HUES48 (cell line): Measurements from ENCODE around the gene MSL3.

Source experiments
- H3K27ac ChIP-seq: one replicate; pipeline ENCODE4 v1.7.0; 2013; ENCODE audit warnings: low read depth, low read length, inconsistent platforms
- H3K27me3 ChIP-seq: 2 replicates; pipeline ENCODE4 v1.6.1; 2013; ENCODE audit warnings: mild to moderate bottlenecking, low read length; ENCODE audit not compliant: control insufficient read depth, insufficient read depth
- H3K36me3 ChIP-seq: 2 replicates; pipeline ENCODE4 v1.6.1; 2013; ENCODE audit warnings: low read length; ENCODE audit not compliant: control insufficient read depth, insufficient read depth
- H3K4me1 ChIP-seq: 2 replicates; pipeline ENCODE4 v1.6.1; 2013; ENCODE audit warnings: mild to moderate bottlenecking, low read length; ENCODE audit not compliant: control insufficient read depth, insufficient read depth
- H3K4me3 ChIP-seq: 2 replicates; pipeline ENCODE4 v1.5.1; 2013; ENCODE audit warnings: mild to moderate bottlenecking, low read depth, low read length
- H3K9ac ChIP-seq: 2 replicates; pipeline ENCODE4 v1.6.1; 2013; ENCODE audit warnings: mild to moderate bottlenecking, low read depth, low read length, moderate library complexity
- H3K9me3 ChIP-seq: 2 replicates; pipeline ENCODE4 v1.6.1; 2013; ENCODE audit warnings: low read length; ENCODE audit not compliant: control insufficient read depth, insufficient read depth

MSL3 gene

GRCh38 chrX:11757719-11758399, at the start of gene MSL3:
TSS of gene MSL3 (plus strand) at chrX:11758237. CDS start at chrX:11758264, 27 bp downstream.
- Histone ChIP-seq H3K36me3 (peaks cover 22% of the 10 kb centered on the region), H3K4me3 (peak within 1 kb of the TSS; percentile 89), H3K27me3 (peaks cover 20% of the 10 kb centered on the region), H3K9me3 (no peaks in the 10 kb centered on the region), H3K27ac (peak within 1 kb of the TSS; percentile 82), H3K4me1 (peaks cover 16% of the 10 kb centered on the region), H3K9ac (peak within 1 kb of the TSS; percentile 66)

- H3K4me1 ChIP-seq, result no peaks in the 10 kb centered on the region
- H3K9me3 ChIP-seq, result no peaks in the 10 kb centered on the region
- H3K9ac ChIP-seq, result no peak overlapping the region
- H3K36me3 ChIP-seq, result no peaks in the 10 kb centered on the region
- H3K27ac ChIP-seq, result no peak overlapping the region
- H3K27me3 ChIP-seq, result no peaks in the 10 kb centered on the region
- no peak overlapping the region for H3K4me3 ChIP-seq
These were observed 35.7 kb upstream of the MSL3 start for GRCh38 chrX:11722304-11722703.

- H3K4me1 ChIP-seq, result no peaks in the 10 kb centered on the region
- H3K27me3 ChIP-seq, result no peaks in the 10 kb centered on the region
- H3K9ac ChIP-seq, result no peak overlapping the region
- no peaks in the 10 kb centered on the region for H3K9me3 ChIP-seq
- H3K4me3 ChIP-seq, result no peak overlapping the region
- no peaks in the 10 kb centered on the region for H3K36me3 ChIP-seq
- H3K27ac ChIP-seq, result no peak overlapping the region
These were observed 33.7 kb upstream of the MSL3 start for GRCh38 chrX:11724122-11725017.

GRCh38 chrX:11725631-11726442, 32.2 kb upstream of the MSL3 start:
- Histone ChIP-seq H3K9ac (no peak overlapping the region), H3K36me3 (no peaks in the 10 kb centered on the region), H3K9me3 (no peaks in the 10 kb centered on the region), H3K27me3 (no peaks in the 10 kb centered on the region), H3K4me1 (no peaks in the 10 kb centered on the region), H3K27ac (no peak overlapping the region), H3K4me3 (no peak overlapping the region)

GRCh38 chrX:11728556-11728955, 29.5 kb upstream of the MSL3 start:
- no peak overlapping the region for H3K27ac ChIP-seq
- H3K4me3 ChIP-seq, result no peak overlapping the region
- H3K4me1 ChIP-seq, result no peaks in the 10 kb centered on the region
- H3K9ac ChIP-seq, result no peak overlapping the region
- no peaks in the 10 kb centered on the region; the same call in 1 of the 2 replicates for H3K27me3 ChIP-seq
- H3K9me3 ChIP-seq, result no peaks in the 10 kb centered on the region
- no peaks in the 10 kb centered on the region for H3K36me3 ChIP-seq

- Histone ChIP-seq H3K36me3 (no peaks in the 10 kb centered on the region), H3K27ac (no peak overlapping the region), H3K4me3 (no peak overlapping the region), H3K4me1 (no peaks in the 10 kb centered on the region), H3K9ac (no peak overlapping the region), H3K27me3 (no peaks in the 10 kb centered on the region; the same call in 1 of the 2 replicates), H3K9me3 (no peaks in the 10 kb centered on the region)
These were observed 24.4 kb upstream of the MSL3 start for GRCh38 chrX:11733614-11734013.

GRCh38 chrX:11739776-11740175, 18.3 kb upstream of the MSL3 start:
- Histone ChIP-seq H3K36me3 (no peaks in the 10 kb centered on the region), H3K27ac (no peak overlapping the region), H3K9ac (no peak overlapping the region), H3K4me3 (no peak overlapping the region), H3K27me3 (no peaks in the 10 kb centered on the region; the same call in 1 of the 2 replicates), H3K9me3 (no peaks in the 10 kb centered on the region), H3K4me1 (no peaks in the 10 kb centered on the region)

GRCh38 chrX:11740794-11741193, 17.2 kb upstream of the MSL3 start:
- H3K4me3 ChIP-seq, result no peak overlapping the region
- H3K27me3 ChIP-seq, result no peaks in the 10 kb centered on the region; the same call in 1 of the 2 replicates
- no peak overlapping the region for H3K27ac ChIP-seq
- no peaks in the 10 kb centered on the region for H3K4me1 ChIP-seq
- H3K9me3 ChIP-seq, result no peaks in the 10 kb centered on the region
- no peak overlapping the region for H3K9ac ChIP-seq
- H3K36me3 ChIP-seq, result no peaks in the 10 kb centered on the region

GRCh38 chrX:11741574-11741973, 16.5 kb upstream of the MSL3 start:
- Histone ChIP-seq H3K27ac (no peak overlapping the region), H3K4me1 (no peaks in the 10 kb centered on the region), H3K36me3 (no peaks in the 10 kb centered on the region), H3K4me3 (no peak overlapping the region), H3K9me3 (no peaks in the 10 kb centered on the region), H3K27me3 (no peaks in the 10 kb centered on the region; the same call in 1 of the 2 replicates), H3K9ac (no peak overlapping the region)

- no peaks in the 10 kb centered on the region for H3K9me3 ChIP-seq
- no peak overlapping the region for H3K27ac ChIP-seq
- no peaks in the 10 kb centered on the region for H3K4me1 ChIP-seq
- no peak overlapping the region for H3K4me3 ChIP-seq
- peaks cover 7% of the 10 kb centered on the region; the same call in 1 of the 2 replicates for H3K27me3 ChIP-seq
- H3K9ac ChIP-seq, result no peak overlapping the region
- H3K36me3 ChIP-seq, result no peaks in the 10 kb centered on the region
These were observed 12.2 kb upstream of the MSL3 start for GRCh38 chrX:11745881-11746280.
